GM21360 (cell line): ENCODE data around the gene TST.

ENCODE experiments used
- ATAC-seq: cut with Tn5 transposase; IDR thresholded peaks from one replicate; pipeline ENCODE4 v1.9.1; 2021; ENCODE audit warnings: mild to moderate bottlenecking, moderate library complexity; ENCODE audit not compliant: unreplicated experiment

Gene TST

DNA sequence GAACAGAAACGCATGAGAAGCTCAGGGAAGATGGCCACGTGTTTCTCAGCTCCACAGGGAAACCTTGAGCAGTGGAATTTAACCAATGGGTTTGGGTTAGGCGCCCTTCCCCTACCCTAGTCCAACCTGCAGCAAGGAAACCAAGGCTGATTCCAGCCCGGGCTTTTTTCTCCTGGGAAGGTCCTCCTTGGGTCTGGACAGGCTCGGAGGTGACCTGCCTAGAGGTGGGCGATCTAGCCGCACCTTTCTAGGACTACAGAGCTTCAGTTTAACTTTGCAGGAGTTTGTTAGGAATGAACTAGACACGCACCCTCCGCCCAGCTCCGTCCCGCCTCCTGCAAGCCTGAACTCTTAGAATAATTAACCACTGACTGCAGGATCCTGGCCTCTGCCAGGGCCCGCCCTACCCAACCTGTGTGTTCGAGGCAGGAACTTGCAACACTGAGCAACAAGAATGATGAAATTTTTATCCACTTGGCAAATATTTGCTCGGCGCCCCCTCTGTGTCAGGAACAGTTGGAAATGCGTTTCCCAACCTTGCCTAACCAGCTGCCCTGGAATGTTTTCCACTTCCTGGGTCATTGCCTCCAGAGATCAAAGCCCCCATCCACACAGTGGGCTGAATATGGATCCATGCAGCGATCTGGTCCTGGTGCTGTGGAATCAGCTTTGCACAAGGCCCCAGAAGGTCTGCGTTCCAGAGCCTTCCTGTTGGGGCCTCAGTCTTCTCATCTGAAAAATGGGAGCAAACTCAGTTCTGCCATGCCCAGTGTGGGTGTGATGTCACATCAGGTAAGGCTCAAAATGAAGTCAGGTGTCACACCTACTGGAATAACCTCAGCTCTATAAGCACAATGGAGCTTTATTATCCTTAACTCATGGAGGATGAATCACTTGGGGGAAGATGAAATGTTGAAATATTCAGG, 13.6 kb upstream of the TST start:
- no peak for ATAC-seq

DNA sequence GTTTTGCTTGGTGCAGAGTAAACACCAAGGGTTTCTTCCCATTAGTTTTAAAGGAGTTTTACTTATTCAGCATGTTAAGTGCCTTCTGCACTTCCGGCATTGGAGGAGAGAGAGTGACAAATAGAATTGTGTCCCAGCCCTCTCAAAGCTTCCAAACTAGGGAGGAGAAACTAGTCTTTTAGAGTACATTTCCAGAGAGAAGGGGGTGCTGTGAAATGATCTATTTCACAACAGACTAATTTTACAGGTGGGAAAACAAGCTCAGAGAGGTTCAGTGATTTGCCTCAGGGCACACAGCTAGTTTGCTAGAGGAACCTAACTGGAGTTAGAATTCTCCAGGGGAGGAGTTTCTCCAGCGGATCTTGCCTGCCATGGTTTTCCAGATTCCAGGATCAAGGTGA, 12.9 kb upstream of the TST start:
- ATAC-seq, result no peak

DNA sequence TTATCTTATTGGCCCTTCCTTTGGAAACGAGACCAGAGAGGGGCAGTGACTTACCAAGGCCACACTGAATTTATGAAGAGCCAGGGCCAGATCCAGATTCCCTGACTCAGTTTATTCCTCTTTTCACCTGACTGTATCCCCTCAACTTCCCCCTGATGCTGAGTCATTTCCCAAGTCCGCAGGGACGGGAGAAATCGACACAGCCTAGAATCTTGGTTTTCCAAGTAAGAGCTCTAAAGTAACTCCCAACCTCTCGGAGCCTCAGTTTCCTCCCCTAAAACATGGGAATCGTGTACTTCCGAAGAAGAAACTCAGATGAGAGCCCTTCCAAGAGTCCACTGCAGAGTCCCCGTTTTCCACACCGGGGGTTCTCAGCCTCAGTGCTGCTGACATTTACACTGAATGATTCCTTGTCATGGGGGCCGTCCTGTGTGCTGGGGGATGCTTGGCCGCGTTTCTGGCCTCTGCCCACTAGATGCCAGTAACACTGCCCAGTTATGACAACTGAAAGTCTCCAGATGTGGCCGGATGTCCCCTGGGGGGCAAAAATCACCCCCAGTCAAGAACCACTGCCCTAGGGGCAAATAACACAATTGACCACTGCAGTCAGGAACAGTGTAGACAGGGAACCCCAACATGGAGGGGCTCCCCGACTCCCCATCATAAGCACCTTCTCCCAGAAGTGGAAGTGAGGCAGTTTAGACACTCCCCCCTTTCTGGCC, 11.5 kb upstream of the TST start:
- no peak for ATAC-seq

DNA sequence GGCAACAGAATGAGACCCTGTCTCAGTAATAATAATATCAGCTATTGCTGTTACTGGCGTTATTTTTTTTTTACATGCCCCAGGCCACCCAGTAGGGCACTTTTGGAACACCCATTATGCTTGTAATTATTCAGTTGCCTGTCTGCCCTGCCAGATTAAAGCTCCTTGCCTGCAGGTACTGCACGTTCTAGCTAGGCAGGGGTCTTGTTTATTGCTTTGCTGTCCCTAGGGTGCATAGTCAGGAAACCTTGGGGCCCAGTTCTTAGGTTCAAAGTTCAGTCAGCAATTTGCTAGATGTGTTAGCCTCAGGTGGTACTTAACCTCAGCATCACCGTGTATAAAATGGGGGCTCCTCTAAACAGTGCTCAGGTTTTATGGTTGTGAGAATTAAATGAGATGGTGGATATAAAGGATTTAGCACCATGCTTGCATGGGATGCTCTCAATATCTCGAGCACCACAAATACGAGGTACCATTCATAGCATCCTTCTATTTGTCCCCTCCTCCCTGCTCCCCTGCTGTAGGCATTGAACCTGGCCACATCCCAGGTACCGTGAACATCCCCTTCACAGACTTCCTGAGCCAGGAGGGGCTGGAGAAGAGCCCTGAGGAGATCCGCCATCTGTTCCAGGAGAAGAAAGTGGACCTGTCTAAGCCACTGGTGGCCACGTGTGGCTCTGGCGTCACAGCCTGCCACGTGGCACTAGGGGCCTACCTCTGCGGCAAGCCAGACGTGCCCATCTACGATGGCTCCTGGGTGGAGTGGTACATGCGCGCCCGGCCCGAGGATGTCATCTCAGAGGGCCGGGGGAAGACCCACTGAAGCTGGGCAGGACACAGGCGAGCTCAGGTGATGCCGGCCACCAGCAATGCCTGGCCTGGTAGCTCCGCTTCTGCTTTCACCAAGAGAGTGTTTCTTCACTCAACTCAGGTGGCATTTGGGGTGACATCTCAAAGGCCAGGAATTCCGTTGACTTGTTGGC, 9.7 kb upstream of the TST start:
- no peak for ATAC-seq

DNA sequence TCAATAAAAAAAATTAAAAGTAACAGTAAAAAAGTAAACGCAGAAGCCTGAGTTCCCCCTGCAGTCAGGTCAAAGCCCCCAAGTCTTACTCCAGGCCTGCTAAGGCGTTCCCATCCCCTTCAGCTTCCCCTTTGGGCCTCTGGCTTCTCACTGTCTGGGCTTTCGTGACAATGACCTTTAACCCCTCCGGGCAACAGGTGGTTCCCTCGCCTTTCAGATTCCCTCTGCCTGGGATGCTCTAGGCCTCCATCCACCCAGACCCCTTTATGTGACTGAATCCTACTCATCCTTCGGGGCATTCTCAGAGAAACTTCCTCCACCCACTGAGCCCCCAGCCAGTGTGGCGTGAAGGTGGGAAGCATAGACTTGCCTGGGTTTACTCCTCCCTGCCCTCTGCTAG, 8.3 kb upstream of the TST start:
- ATAC-seq, result no peak

DNA sequence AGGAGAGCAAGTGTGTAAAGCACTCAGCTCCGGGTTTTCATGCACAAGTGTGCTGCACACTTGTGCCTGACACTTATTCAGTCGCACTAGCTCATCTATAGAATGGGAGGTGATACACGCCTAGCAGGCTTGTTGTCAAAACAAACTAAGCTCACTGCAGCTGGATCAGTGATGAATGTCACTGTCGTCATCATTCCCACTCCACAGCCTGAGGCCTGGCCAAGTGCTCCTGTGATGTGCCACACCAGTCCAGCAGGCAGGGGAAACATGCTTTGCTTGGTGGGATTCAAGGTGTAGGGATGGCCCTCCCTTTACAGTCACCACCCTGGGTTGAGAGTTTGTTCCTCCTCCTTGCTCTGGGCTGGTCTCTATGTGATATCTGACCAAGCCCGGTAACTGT, 7.1 kb upstream of the TST start:
- ATAC-seq, result no peak

- no peak for ATAC-seq
Observed at GRCh38 chr22:37025500-37026070, 6.3 kb upstream of the TST start.

- ATAC-seq, result no peak
Observed at GRCh38 chr22:37024339-37025157, 5.3 kb upstream of the TST start.

- ATAC-seq, result no peak
Observed at GRCh38 chr22:37023743-37024338, 4.6 kb upstream of the TST start.

GRCh38 chr22:37022483-37023337, 3.5 kb upstream of the TST start:
- no peak for ATAC-seq

GRCh38 chr22:37021710-37022482, 2.6 kb upstream of the TST start:
- no peak for ATAC-seq

- ATAC-seq, result no peak
Observed at GRCh38 chr22:37021041-37021440, 1.8 kb upstream of the TST start.

DNA sequence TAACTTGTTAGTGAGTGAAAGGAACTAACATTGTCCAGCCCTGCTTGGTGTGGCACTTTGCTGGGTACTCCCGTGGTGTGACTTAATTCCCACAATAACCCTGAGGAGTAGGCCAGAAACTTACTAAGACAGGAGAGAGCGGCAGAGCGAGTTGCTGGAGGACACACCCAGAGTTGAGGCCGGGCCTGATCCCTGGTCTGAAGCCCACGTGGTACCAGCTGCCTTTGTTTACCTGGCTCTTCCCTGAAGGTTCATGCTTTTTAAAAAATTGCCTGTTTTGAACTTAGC, 889 bp upstream of the TST start:
- no peak for ATAC-seq

- ATAC-seq, result peak; percentile 21
Observed at GRCh38 chr22:37018815-37019308, 385 bp downstream of the TST start.

GRCh38 chr22:37018086-37018814, 997 bp downstream of the TST start:
- ATAC-seq, result no peak

GRCh38 chr22:37017356-37017755, 1.9 kb downstream of the TST start:
- ATAC-seq, result no peak
